HFFc6 (cell line): Measurements from ENCODE around the gene PTPRD. TPM values are rescaled to one million over a fixed set of nuclear protein-coding genes. Genes with fewer than 3 reads are reported as not detected.

Experiments
- DNase-seq: peaks from one replicate; pipeline ENCODE4 v3.0.0-alpha.2; 2018
- H3K27ac Mint-ChIP-seq: 2 replicates; pipeline ENCODE4 v1.8.0; 2020; ENCODE audit warnings: mild to moderate bottlenecking, mixed read lengths
- H3K27me3 Mint-ChIP-seq: 2 replicates; pipeline ENCODE4 v1.8.0; 2021; ENCODE audit warnings: mild to moderate bottlenecking, moderate library complexity, mixed read lengths; ENCODE audit not compliant: insufficient read depth
- H3K36me3 Mint-ChIP-seq: 2 replicates; pipeline ENCODE4 v1.8.0; 2021; ENCODE audit warnings: low read depth, mixed read lengths
- H3K4me1 Mint-ChIP-seq: 2 replicates; pipeline ENCODE4 v1.8.0; 2020; ENCODE audit warnings: low read depth, mixed read lengths
- H3K4me3 Mint-ChIP-seq: 2 replicates; pipeline ENCODE4 v1.8.0; 2020; ENCODE audit warnings: mild to moderate bottlenecking, moderate library complexity, mixed read lengths
- H3K9me3 Mint-ChIP-seq: 2 replicates; pipeline ENCODE4 v1.8.0; 2020; ENCODE audit warnings: mild to moderate bottlenecking, mixed read lengths
- CTCF ChIP-seq: fragments of 200-600 bp; sonication (generic); IDR thresholded peaks from 2 replicates; pipeline ENCODE4 v1.5.0; 2021; ENCODE audit warnings: antibody characterized with exemption, mild to moderate bottlenecking
- total RNA-seq, 6 experiments: library from RNA; stranded (reverse); fragmentation: NEBNext Ultra II Directional; extraction: Animal tissue kit (Norgen Biotek cat#: 25700); gene quantifications; 2 replicates in 1 of 6; 3 replicates in 5 of 6; pipeline ENCODE4 v1.2.3, GENCODE V29; 2021

The PTPRD gene
- total RNA-seq, 6 experiments from 2014 or later: not detected

DNA sequence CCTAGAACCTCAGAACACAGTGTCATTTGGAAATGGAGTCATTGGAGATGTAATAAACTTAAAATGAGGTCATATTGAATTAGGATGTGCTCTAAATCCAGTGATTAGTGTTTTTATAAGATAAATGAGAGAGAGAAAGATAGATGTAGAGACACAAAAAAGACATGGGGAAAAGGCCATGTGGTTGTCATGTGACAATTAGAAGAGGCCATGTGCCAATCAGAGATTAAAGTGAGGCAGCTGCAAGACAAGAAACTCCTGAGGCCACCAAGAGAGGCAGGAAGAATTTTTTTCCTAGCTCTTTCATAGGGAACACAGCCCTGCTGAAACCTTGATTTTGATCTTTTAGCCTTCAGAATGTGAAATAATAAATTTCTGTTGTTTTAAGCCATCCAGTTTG, 1307.2 kb downstream of the PTPRD start:
- H3K4me1 Mint-ChIP-seq: no peaks in the 10 kb centered on the region
- no peaks in the 10 kb centered on the region for H3K27me3 Mint-ChIP-seq

DNA sequence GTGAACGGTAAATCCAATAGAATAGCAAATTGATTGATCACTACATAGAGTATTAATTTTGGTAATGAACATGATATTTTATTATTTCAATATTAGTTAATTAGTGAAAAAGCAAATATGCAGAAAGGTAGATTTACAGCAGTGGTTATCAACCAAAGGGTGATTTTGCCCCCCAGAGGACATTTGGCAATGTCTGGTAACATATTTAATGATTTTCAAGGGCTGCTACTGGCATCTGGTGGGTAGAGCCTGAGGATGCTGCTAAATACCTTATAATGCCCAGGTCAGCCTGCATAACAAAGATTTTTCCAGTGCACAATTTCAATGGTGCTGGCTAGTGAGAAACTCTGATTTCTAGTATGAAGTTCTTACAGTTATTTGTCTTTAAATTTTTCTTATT, 1313.7 kb downstream of the PTPRD start:
- DNase-seq: no peak
- Mint-ChIP-seq H3K9me3 (peaks cover 25% of the 10 kb centered on the region), H3K4me1 (no peaks in the 10 kb centered on the region), H3K27ac (no peak overlapping the region), H3K4me3 (no peak overlapping the region), H3K36me3 (no peaks in the 10 kb centered on the region), H3K27me3 (no peaks in the 10 kb centered on the region)
- no peak for TF ChIP-seq CTCF

More for the DNA sequence above, 1307.2 kb downstream of the PTPRD start:
- DNase-seq: no peak
- no peak for TF ChIP-seq CTCF
- Mint-ChIP-seq H3K36me3 (no peaks in the 10 kb centered on the region), H3K9me3 (peaks cover 32% of the 10 kb centered on the region), H3K4me3 (no peak overlapping the region), H3K27ac (no peak overlapping the region)

DNA sequence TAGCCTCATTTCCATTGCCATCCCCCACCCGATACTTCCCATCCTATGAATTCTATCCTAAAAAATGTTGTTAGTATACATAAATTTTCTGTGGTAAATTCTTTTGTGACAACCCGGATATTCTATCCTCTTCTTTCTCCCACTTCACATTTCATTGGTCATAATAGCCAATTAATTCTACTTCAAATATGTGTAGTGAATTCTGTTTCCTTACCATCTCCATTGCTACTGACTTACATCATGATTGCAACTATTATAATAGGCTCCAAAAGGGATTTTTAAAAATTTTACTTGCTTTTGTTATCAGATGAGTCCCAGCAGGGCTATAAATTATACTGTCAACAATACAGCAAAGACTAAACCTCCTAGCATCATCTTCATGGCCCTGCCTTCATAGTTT, 1326.8 kb downstream of the PTPRD start:
- H3K36me3 Mint-ChIP-seq: no peaks in the 10 kb centered on the region; the same call in 1 of the 2 replicates
- no peaks in the 10 kb centered on the region for H3K4me1 Mint-ChIP-seq
- H3K4me3 Mint-ChIP-seq: no peak overlapping the region
- no peak for TF ChIP-seq CTCF
- H3K9me3 Mint-ChIP-seq: peaks cover 35% of the 10 kb centered on the region
- H3K27ac Mint-ChIP-seq: no peak overlapping the region
- H3K27me3 Mint-ChIP-seq: no peaks in the 10 kb centered on the region
- DNase-seq: no peak

- Mint-ChIP-seq H3K4me3 (no peak overlapping the region), H3K36me3 (no peaks in the 10 kb centered on the region; the same call in 1 of the 2 replicates), H3K27ac (no peak overlapping the region), H3K4me1 (no peaks in the 10 kb centered on the region), H3K9me3 (peaks cover 40% of the 10 kb centered on the region), H3K27me3 (no peaks in the 10 kb centered on the region)
- no peak for DNase-seq
- TF ChIP-seq CTCF: no peak
These were observed 1328.6 kb downstream of the PTPRD start for GRCh38 chr9:9284201-9284600.

- no peak for DNase-seq
- H3K4me1 Mint-ChIP-seq: no peaks in the 10 kb centered on the region
- TF ChIP-seq CTCF: no peak
- H3K36me3 Mint-ChIP-seq: no peaks in the 10 kb centered on the region; the same call in 1 of the 2 replicates
- no peak overlapping the region for H3K27ac Mint-ChIP-seq
- peaks cover 40% of the 10 kb centered on the region for H3K9me3 Mint-ChIP-seq
- no peaks in the 10 kb centered on the region for H3K27me3 Mint-ChIP-seq
- no peak overlapping the region for H3K4me3 Mint-ChIP-seq
These were observed 1329.4 kb downstream of the PTPRD start for GRCh38 chr9:9283159-9283986.
